DMS79 (cell line): ENCODE data around the gene SLC6A16.
"Not testable (repeated sequence)": the region's sequence is repeated elsewhere in the genome, so short reads cannot be mapped to it uniquely, and the experiment has no call there.

Experiments used
- DNase-seq: peaks from one replicate; lab custom pipeline; 2025; lab: John Stamatoyannopoulos, UW

SLC6A16 gene

GRCh38 chr19:49344505-49345423, 19.8 kb upstream of the SLC6A16 start:
- no peak for DNase-seq

GRCh38 chr19:49343123-49343522, 18.1 kb upstream of the SLC6A16 start:
- no peak for DNase-seq

GRCh38 chr19:49342291-49342721, 17.3 kb upstream of the SLC6A16 start:
- no peak for DNase-seq

DNA sequence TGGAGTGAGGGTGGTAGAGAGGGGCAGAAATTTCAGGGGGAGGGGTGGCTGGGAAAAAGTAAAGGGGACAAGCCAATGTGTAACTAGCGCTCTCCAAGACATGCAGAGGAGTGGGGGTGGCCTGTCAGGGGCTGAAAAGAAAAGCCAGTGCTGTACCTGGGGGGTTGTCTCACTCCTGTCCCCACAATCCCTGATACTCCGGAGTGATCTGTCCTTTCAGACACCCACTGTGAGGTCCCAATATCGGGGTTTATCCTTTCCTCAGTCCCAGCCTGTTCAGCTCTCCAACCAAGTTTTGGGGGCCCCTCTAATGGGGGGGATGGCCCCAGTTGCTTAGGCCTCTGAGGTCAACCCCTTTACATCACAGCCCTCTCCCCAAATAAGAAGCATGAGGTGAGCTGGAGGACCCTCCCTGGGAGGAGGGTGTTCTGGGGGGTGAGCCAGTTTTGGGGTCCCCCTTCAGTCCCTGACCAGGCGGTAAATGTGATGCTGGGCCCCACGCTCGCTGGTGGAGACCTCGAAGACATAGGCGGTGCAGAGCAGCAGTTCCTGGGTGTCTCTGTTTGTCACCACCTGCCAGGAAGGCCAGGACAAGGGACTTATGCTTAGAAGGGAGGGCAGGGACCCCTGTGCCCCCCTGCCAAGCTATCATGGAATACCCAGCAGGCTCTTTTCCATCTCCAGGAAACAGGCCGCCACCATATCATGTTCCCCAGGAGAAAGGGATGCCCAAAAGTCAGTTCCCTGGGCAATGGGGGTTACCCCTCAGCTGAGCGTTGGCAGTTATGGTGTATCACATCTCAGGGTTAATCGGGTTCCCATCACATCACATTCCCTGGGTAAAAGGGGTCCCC, 16.1 kb upstream of the SLC6A16 start:
- DNase-seq, result no peak

- no peak for DNase-seq
Measured at GRCh38 chr19:49340069-49340864, 15.3 kb upstream of the SLC6A16 start.

DNA sequence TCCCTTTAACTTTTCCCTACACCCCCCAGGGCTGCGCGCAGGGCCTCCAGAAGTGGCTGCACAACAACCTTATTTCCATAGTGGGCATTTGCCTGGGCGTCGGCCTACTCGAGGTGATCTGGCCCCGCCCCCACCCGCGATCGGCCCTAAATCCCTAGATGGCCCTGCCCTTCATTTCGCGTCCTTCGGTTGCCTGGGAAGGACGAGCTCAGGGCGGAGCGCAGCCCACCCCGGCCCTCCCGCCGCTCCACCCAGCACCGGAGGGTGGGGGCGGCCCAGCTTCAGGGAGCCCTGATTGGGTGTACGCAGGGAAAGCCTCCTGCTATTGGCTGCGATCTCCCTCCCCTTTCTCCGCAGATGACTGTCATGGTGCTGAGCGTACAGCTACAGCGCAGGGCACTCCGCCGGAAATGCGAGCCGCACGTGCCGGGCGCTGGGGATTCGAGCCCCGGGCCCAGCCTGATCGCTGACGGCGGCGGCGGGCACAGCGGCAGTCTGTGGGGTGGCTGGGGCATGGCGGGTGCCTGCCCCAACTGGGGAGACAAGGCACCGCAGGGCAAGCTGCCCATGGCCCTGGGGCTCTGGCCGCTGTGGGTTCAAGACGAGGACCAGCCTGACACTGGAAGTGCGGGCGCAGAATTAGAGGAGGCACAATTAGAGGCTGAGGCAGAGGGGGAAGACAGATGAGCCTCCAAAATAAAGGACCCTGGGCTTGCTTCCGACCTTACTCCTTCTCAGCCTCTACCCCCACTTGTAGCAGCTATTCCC, 14.5 kb upstream of the SLC6A16 start:
- no peak for DNase-seq

DNA sequence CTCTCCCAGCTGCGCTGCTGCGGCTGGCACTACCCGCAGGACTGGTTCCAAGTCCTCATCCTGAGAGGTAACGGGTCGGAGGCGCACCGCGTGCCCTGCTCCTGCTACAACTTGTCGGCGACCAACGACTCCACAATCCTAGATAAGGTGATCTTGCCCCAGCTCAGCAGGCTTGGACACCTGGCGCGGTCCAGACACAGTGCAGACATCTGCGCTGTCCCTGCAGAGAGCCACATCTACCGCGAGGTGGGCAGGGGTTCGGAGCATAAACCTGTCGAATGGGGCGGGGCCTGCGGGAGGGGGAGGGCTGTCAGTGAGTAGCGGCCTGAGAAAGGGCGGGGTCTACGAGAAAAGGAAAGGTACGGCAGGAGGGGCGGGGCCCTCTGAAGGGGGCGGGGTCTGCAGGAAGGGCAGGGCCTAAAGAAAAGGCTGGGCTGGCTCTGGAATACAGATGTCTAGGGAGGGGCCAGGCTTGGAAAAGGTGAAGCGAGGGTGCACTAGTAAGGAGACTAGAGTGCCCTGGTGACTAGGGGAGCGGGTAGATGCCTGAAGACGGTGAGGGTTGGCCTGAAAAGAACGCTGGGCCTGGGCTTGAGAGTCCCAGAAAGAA, 13.8 kb upstream of the SLC6A16 start:
- DNase-seq, result no peak

GRCh38 chr19:49338023-49338677, 13.2 kb upstream of the SLC6A16 start:
- no peak for DNase-seq

DNA sequence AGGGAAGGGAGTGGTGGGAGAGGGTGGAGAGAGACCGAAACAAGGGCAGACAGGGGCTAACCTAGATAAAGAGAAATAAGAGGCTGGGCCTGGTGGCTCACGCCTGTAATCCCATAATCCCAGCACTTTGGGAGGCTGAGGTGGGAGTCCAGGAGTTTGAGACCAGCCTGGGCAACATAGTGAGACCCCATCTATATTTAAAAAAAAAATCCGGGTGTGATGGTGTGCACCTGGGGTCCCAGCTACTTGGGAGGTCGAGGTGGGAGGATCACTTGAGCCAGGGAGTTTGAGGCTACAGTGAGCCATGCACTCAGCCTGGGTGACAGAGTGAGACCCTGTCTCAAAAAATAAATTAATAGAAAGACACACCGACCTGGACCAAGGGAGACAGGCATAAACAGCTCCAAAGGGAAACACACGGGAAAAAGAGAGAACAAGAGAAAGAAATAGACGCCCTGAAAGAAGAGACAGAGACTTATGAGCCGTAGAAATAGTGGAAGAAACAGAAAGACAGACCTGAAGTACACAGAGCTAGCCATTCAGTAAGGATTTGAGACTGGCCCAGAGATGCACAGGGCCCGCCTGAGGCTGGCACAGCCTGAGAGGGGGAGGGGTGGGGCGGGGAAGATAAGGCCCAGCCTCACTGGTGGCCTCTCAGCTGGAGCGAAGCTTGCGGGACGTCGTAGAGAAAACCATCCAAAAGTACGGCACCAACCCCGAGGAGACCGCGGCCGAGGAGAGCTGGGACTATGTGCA, 12.5 kb upstream of the SLC6A16 start:
- DNase-seq, result no peak

- no peak for DNase-seq
Measured at GRCh38 chr19:49336482-49337266, 11.7 kb upstream of the SLC6A16 start.

DNA sequence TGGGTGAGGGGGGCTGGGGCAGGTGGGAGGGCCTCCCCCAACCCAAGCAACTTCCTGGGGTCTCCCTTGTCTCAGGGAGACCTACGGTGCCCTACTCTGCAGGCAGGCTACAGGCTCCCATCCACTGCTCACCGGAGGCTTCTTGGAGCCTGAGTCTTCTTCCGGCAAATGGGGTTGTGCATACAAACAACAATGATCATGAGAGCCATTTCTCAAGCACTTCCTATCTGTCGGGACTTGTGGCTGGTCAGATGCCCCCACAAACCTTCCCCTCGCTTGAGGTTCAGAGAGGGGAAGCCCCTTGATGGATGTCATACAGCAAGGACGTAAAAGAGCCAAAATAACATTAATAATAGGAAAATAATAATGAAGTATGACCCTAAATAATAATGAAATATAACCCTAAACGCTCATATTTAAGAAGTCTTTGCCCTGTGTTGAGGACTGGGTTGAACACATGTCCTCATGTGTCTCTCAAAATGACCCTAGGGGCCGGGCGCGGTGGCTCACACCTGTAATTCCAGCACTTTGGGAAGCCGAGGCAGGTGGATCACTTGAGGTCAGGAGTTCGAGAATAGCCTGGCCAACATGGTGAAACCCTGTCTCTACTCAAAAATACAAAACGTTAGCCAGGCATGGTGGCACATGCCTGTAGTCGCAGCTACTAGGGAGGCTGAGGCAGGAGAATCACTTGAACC, 10.9 kb upstream of the SLC6A16 start:
- DNase-seq, result no peak

DNA sequence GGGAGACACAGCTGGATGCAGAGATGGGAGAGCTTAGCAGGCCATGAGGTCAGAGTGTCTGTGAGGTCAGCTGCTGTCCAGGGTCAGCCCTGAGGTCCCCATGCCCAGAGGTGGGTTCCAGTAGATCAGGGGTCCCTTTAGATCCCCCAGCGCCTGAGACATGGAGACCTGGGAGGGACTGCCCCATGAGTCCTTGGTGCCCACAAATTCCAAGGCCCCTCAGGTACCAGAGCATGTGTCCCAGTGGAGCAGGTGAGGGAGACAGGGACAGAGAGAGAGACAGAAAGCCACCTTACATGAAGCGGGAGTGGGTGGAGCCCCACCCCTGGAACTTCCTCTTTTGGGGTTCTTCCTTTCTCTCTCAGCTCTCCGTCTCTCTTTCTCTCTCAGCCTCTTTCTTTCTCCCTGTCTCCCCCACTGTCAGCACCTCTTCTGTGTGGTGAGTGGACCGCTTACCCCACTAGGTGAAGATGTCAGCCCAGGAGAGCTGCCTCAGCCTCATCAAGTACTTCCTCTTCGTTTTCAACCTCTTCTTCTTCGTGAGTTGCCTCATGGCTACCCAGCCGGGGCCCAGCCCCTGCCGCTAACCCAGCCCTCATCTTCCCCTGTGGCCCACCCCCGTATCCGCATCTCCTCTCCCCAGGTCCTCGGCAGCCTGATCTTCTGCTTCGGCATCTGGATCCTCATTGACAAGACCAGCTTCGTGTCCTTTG, 10.2 kb upstream of the SLC6A16 start, which contains the start of gene CD37:
Gene CD37 (plus strand): TSS at position 336 of the 713 bp plus-strand sequence. CDS start 135 bp downstream, at position 471.
- no peak for DNase-seq

DNA sequence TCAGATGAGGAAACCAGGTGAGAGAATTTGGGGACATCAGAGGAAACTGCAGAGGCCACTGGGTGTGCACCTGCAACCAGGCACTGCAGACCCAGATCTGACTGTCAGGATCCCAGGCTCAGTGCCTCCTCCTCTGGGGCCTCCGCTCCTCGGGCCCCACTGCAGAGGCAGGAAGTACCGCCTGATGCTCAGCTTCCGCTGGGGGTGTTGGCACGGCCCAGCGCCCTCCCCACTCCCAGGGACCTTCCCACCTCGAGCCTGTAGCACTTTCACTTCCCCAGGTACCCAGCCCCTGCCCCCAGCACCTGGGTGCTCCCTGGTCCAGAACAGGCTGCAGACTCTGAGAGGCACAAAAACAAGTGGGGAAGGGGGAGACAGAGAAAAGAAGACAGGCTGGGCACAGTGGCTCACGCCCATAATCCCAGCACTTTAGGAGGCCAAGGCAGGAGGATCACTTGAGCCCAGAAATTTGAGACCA, 8.9 kb upstream of the SLC6A16 start:
- DNase-seq, result no peak

DNA sequence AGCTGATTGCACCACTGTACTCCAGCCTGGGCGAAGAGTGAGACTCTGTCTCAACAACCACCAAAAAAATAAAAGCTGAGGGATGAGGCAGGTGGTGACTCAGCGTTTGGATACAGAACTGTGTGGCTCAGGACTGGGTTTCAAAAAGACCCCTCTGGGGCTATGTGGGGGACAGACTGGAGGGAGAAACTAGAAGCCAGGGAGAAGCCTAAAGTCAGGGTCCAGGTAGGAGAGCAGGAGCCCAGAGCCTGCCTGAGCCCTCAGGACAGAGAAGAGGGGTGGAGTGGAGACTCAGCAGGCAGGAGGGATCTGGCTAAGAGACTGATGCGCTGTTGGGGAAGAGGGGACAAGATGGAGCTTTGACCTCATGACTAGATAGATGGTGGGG, 8.4 kb upstream of the SLC6A16 start:
- DNase-seq, result no peak

- not testable (repeated sequence) for DNase-seq
Measured at GRCh38 chr19:49332691-49333417, 7.9 kb upstream of the SLC6A16 start.

DNA sequence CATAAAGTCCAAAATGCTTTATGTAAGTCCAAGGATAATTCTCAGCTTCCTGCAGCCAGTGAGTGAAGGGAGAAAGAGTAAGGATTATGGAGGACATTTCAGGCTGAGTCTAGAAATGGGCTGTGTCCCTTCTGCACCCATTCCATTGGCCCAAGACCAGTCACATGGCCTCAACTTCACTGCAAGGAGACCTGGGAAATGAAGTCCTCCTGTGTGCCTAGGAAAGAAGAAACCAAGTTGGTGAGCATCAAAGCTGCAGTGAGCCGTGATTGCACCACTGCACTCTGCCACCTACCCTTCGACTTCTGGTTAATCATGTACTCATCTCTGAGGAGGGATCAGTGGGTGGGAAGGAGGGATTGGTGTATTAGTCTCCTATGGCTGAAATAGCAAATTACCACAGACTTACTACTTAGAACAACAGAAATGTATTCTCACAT, 6.6 kb upstream of the SLC6A16 start:
- no peak for DNase-seq
